ENCODE measurements around the gene STIM2.
"Not testable (repeated sequence)": the region's sequence is repeated elsewhere in the genome, so short reads cannot be mapped to it uniquely, and the experiment has no call there.

STIM2 gene

GRCh38 chr4:27005905-27006590 is 145.4 kb downstream of the STIM2 start:
- no peak for DNase-seq

- no peak for DNase-seq
Measured at GRCh38 chr4:27006646-27007045, 146.0 kb downstream of the STIM2 start.

GRCh38 chr4:27007507-27007906 is 146.9 kb downstream of the STIM2 start:
- DNase-seq, result no peak

GRCh38 chr4:27008679-27009078 is 148.0 kb downstream of the STIM2 start:
- DNase-seq, result no peak

- no peak for DNase-seq
Measured at GRCh38 chr4:27009539-27009938, 148.9 kb downstream of the STIM2 start.

GRCh38 chr4:27010334-27010940 is 149.8 kb downstream of the STIM2 start:
- peak; percentile 72 for DNase-seq

- DNase-seq, result no peak
Measured at GRCh38 chr4:27011401-27011800, 150.8 kb downstream of the STIM2 start.

- DNase-seq, result no peak
Measured at GRCh38 chr4:27013012-27013411, 152.4 kb downstream of the STIM2 start.

- DNase-seq, result no peak
Measured at GRCh38 chr4:27016551-27016950, 155.9 kb downstream of the STIM2 start.

- no peak for DNase-seq
Measured at GRCh38 chr4:27017623-27018022, 157.0 kb downstream of the STIM2 start.

- no peak for DNase-seq
Measured at GRCh38 chr4:27018076-27018475, 157.4 kb downstream of the STIM2 start.

- DNase-seq, result no peak
Measured at GRCh38 chr4:27018910-27019309, 158.3 kb downstream of the STIM2 start.

GRCh38 chr4:27019766-27020165 is 159.1 kb downstream of the STIM2 start:
- DNase-seq, result no peak

GRCh38 chr4:27020203-27020602 is 159.6 kb downstream of the STIM2 start:
- no peak for DNase-seq

- no peak for DNase-seq
Measured at GRCh38 chr4:27020603-27021002, 160.0 kb downstream of the STIM2 start.

- DNase-seq, result no peak
Measured at GRCh38 chr4:27022963-27023362, 162.3 kb downstream of the STIM2 start.

GRCh38 chr4:27023366-27023765 is 162.7 kb downstream of the STIM2 start:
- DNase-seq, result no peak

GRCh38 chr4:27024805-27025204 is 164.2 kb downstream of the STIM2 start:
- DNase-seq, result no peak

GRCh38 chr4:27027428-27027827 is 166.8 kb downstream of the STIM2 start:
- no peak for DNase-seq

- DNase-seq, result not testable (repeated sequence)
Measured at GRCh38 chr4:27035127-27035526, 174.5 kb downstream of the STIM2 start.

GRCh38 chr4:27040356-27040755 is 179.7 kb downstream of the STIM2 start:
- DNase-seq, result no peak

- no peak for DNase-seq
Measured at GRCh38 chr4:27042411-27042810, 181.8 kb downstream of the STIM2 start.

- no peak for DNase-seq
Measured at GRCh38 chr4:27043200-27043599, 182.6 kb downstream of the STIM2 start.

GRCh38 chr4:27046851-27047250 is 186.2 kb downstream of the STIM2 start:
- no peak for DNase-seq

All from activated CD4-positive, alpha-beta T cell treated with anti-CD3 and anti-CD28 coated beads for 48 hours (primary cell).